ENCODE measurements around the gene AGBL4.

DNA sequence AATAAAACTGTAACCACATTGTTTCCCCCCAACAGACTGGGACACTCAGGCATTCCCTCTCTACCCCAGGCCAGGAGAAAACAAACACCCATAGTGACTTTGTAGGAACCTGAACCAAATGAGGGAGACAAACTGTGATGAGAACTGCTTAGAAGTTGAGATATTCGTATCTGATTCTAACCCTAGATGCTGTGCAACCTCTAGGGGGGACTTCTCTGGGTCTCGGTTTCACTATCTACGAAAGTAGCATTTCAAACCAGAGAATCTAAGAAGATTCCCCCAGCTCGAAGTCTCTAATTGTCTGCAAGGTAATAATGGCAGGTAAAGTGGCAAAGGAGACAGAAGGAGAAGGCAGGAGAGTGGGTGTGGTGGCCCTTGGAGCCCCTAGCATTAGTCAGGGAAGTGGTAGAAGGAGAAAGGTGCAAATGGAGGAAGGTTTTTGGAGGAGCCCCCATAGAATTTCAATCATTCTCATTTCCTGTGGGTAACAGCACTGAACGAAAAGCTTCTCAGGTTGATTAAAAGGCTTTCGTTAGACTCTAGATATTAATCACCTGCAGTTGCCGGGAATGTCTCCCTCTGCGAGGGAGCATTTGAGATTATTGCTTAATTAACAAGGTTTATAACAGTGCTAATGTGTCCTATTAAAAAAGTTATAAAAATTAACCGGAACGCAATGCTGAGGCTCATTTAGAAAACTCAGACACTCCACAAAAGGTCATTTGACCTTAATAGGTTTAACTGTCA is 1293.4 kb downstream of the AGBL4 start:
- no peak for TF ChIP-seq POLR2A (IDR thresholded peaks at IDR 0.05)
- TF ChIP-seq, protein P1, sequence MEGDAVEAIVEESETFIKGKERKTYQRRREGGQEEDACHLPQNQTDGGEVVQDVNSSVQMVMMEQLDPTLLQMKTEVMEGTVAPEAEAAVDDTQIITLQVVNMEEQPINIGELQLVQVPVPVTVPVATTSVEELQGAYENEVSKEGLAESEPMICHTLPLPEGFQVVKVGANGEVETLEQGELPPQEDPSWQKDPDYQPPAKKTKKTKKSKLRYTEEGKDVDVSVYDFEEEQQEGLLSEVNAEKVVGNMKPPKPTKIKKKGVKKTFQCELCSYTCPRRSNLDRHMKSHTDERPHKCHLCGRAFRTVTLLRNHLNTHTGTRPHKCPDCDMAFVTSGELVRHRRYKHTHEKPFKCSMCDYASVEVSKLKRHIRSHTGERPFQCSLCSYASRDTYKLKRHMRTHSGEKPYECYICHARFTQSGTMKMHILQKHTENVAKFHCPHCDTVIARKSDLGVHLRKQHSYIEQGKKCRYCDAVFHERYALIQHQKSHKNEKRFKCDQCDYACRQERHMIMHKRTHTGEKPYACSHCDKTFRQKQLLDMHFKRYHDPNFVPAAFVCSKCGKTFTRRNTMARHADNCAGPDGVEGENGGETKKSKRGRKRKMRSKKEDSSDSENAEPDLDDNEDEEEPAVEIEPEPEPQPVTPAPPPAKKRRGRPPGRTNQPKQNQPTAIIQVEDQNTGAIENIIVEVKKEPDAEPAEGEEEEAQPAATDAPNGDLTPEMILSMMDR (IDR thresholded peaks at IDR 0.05 in 4 of 5, conservative IDR thresholded peaks at IDR 0.05 in 1 of 5), result no peak
